Thyroid gland (tissue), 4 donors: ENCODE measurements around the gene TSHR. TPM values are rescaled to one million over a fixed set of nuclear protein-coding genes. Genes with fewer than 3 reads are reported as not detected.
A peak's percentile ranks its signal among the peaks of the same experiment; 100 is the strongest.

Source experiments
- DNase-seq, 2 donors: peaks; one replicate each; pipeline ENCODE4 v3.0.0-alpha.2; 2019
- H3K27ac ChIP-seq, 3 donors: fragments of 200-600 bp; sonication (generic); 1 replicate in 2 of 3; 2 replicates in 1 of 3; pipeline ENCODE4 v1.5.1; 2016 to 2019; ENCODE audit warnings: mild to moderate bottlenecking in 1 of 3, moderate library complexity in 1 of 3
- H3K27me3 ChIP-seq: fragments of 200-600 bp; sonication (generic); one replicate; pipeline ENCODE4 v1.5.1; 2019
- H3K36me3 ChIP-seq, 2 donors: fragments of 200-600 bp; sonication (generic); one replicate each; pipeline ENCODE4 v1.5.1; 2016 to 2019
- H3K4me1 ChIP-seq, 2 donors: fragments of 200-600 bp; sonication (generic); one replicate each; pipeline ENCODE4 v1.5.1; 2017 to 2019
- H3K4me3 ChIP-seq, 3 donors: fragments of 200-600 bp; sonication (generic); replicated peaks in 1 of 3; 1 replicate in 2 of 3; 2 replicates in 1 of 3; pipeline ENCODE4 v1.5.1; 2016; ENCODE audit warnings: mild to moderate bottlenecking in 1 of 3
- H3K9me3 ChIP-seq: fragments of 200-600 bp; sonication (generic); one replicate; pipeline ENCODE4 v1.5.1; 2017
- CTCF ChIP-seq, 6 experiments: fragments of 200-600 bp in 3 of 6; fragments of 450-650 bp in 3 of 6; sonication (generic) in 3 of 6; IDR thresholded peaks; one replicate each; pipeline ENCODE4 v1.5.1; 2016 to 2019; ENCODE audit warnings: antibody characterized with exemption in 6 of 6, mild to moderate bottlenecking in 2 of 6, inconsistent platforms in 1 of 6, moderate library complexity in 1 of 6
- POLR2A ChIP-seq, 2 donors: fragments of 450-650 bp; IDR thresholded peaks; one replicate each; pipeline ENCODE4 v1.6.1; 2017; ENCODE audit warnings: antibody characterized with exemption in 2 of 2, mild to moderate bottlenecking in 2 of 2, moderate library complexity in 1 of 2
- WGBS, 2 donors: methylation state at CpG; one replicate each; pipeline ENCODE4 v1.1.5; 2017; 5-methylcytosine and 5-hydroxymethylcytosine counted together
- intact Hi-C: fragments of 100-400 bp; cut with DNase I; formaldehyde crosslinking; loops from one replicate; pipeline ENCODE4 v1.15.1; 2023
- total RNA-seq, 4 donors: library from RNA; depleted of rRNA; stranded (reverse); fragments of >200 nt; gene quantifications; one replicate each; pipeline ENCODE4 v1.2.3, GENCODE V29; 2016

Gene TSHR
- total RNA-seq, 4 donors from 2014 or later = 551 to 711 (median 608) TPM

DNA sequence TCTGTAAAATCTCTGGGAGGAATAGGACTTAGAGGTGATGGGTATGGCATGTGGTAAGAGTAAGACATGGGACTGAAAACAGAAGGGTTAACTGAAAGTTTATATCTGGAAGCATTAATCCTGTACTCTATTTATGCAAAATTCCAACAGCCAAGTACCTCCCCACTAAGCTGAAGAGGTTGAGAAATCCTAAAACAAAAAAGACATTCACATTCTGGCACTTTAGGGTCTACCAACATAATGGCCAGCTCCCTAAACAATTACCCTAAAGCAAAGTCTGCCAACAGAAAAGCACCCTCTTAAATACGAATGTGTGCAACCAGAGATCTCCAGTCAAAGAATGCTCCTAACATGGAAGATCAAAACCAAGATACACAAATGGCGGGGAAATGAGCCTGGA is 178.0 kb downstream of the TSHR start:
- peaks cover 0 to 5% of the 10 kb centered on the region in 2 donors for H3K4me1 ChIP-seq
- no peak for DNase-seq
- H3K27me3 ChIP-seq = no peaks in the 10 kb centered on the region
- H3K4me3 ChIP-seq = no peak overlapping the region
- no peak overlapping the region for H3K27ac ChIP-seq
- H3K9me3 ChIP-seq = no peaks in the 10 kb centered on the region
- H3K36me3 ChIP-seq = no peaks in the 10 kb centered on the region
- WGBS, 2 donors = 81 to 90% methylated on average over 2 of the region's 2 CpGs
- intact Hi-C loops = no loop called here
- TF ChIP-seq POLR2A (IDR thresholded peaks at IDR 0.05) (no peak), CTCF (IDR thresholded peaks at IDR 0.05) (no peak)

DNA sequence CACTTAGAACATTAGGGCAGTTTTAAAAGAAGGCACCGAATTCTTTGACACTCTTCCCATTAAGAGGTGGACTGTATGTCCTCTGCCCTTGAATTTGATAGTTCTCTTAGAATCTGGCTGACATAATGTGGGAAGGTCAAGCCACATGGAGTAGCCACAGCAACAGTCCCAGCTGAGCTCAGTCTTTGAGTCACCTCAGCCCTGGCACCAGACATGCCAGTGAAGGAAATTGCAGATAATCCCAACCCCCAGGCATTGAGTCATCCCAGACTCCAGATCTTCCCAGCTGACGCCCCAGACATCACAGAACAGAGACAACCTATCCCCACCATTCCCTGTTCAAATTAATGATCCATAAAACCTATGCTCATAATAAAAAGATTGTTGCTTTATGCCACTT is 181.9 kb downstream of the TSHR start:
- no peak for DNase-seq
- 86% methylated on average over 2 of the region's 2 CpGs for WGBS, 2 donors
- peaks cover 0 to under 1% of the 10 kb centered on the region in 2 donors for H3K4me1 ChIP-seq
- intact Hi-C loops = no loop called here
- no peak overlapping the region for H3K4me3 ChIP-seq
- no peaks in the 10 kb centered on the region for H3K27me3 ChIP-seq
- H3K36me3 ChIP-seq = no peaks in the 10 kb centered on the region
- H3K9me3 ChIP-seq = no peaks in the 10 kb centered on the region
- no peak overlapping the region for H3K27ac ChIP-seq
- TF ChIP-seq POLR2A (IDR thresholded peaks at IDR 0.05) (no peak), CTCF (IDR thresholded peaks at IDR 0.05) (no peak)

GRCh38 chr14:81138429-81138828 is 183.0 kb downstream of the TSHR start:
- no peaks in the 10 kb centered on the region for H3K9me3 ChIP-seq
- TF ChIP-seq POLR2A (IDR thresholded peaks at IDR 0.05) (no peak), CTCF (IDR thresholded peaks at IDR 0.05) (no peak)
- no peak overlapping the region for H3K27ac ChIP-seq
- 95 to 98% methylated on average over 6 of the region's 6 CpGs for WGBS, 2 donors
- H3K27me3 ChIP-seq = no peaks in the 10 kb centered on the region
- H3K4me3 ChIP-seq = no peak overlapping the region
- no peak for DNase-seq
- H3K36me3 ChIP-seq = peaks cover 6 to 9% of the 10 kb centered on the region in 2 donors
- intact Hi-C loops = no loop called here
- no peaks in the 10 kb centered on the region for H3K4me1 ChIP-seq

DNA sequence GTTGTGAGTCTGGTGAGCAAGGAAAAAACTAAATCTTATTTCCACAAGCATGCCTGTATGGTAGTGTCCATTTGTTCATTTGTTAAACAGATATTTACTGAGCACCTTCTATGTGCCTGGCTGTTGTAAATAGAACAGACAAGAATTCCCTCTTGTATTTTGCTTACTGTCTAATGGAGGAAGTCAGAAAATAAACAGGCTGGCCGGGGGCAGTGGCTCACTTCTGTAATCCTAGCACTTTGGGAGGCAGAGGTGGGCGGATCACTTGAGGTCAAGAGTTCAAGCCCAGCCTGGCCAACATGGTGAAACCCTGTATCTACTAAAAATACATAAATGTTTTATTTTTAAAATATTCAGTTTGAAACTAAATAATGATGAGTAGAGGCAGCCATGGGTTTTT is 186.0 kb downstream of the TSHR start:
- Histone ChIP-seq H3K4me3 (no peak overlapping the region), H3K27me3 (no peaks in the 10 kb centered on the region), H3K9me3 (no peaks in the 10 kb centered on the region), H3K4me1 (peaks cover 11 to 20% of the 10 kb centered on the region in 2 donors), H3K36me3 (peaks cover 9 to 11% of the 10 kb centered on the region in 2 donors), H3K27ac (no peak overlapping the region)
- intact Hi-C loops = loop anchor here (5.0 kb wide), 1 partner anchor 44 kb away; no protein-coding TSS in a partner anchor
- TF ChIP-seq CTCF (IDR thresholded peaks at IDR 0.05) = no peak
- no peak for TF ChIP-seq POLR2A (IDR thresholded peaks at IDR 0.05)
- 79 to 82% methylated on average over 2 of the region's 2 CpGs for WGBS, 2 donors
- DNase-seq = no peak

- intact Hi-C loops = loop anchor here (5.0 kb wide), 1 partner anchor 46 kb away; no protein-coding TSS in a partner anchor
- Histone ChIP-seq H3K27me3 (no peaks in the 10 kb centered on the region), H3K9me3 (no peaks in the 10 kb centered on the region), H3K4me3 (no peak overlapping the region), H3K36me3 (peaks cover 9 to 11% of the 10 kb centered on the region in 2 donors), H3K4me1 (peaks cover 11 to 24% of the 10 kb centered on the region in 2 donors), H3K27ac (peak overlapping the region in 2 of 3 donors; percentile 11 to 42)
- no peak for TF ChIP-seq CTCF (IDR thresholded peaks at IDR 0.05)
- no peak for TF ChIP-seq POLR2A (IDR thresholded peaks at IDR 0.05)
- 98 to 100% methylated on average over 8 of the region's 8 CpGs for WGBS, 2 donors
- DNase-seq = no peak
Observed at GRCh38 chr14:81143793-81144192, 188.4 kb downstream of the TSHR start.
